Stimulated activated CD4-positive, alpha-beta T cell treated with anti-CD3 and anti-CD28 coated beads, Interleukin-12 subunit alpha, Interleukin-12 subunit beta, amount 100 ng/mL, for 24 hours (primary cell): Measurements from ENCODE around the gene NARF.
"Not testable (repeated sequence)": the region's sequence is repeated elsewhere in the genome, so short reads cannot be mapped to it uniquely, and the experiment has no call there.

ENCODE experiments used
- DNase-seq, 2 experiments: peaks; one replicate each; pipeline ENCODE4 v3.0.0-alpha.2; 2020; ENCODE audit warnings: low read depth in 2 of 2

Gene NARF

GRCh38 chr17:82458179-82458884, at the start of gene NARF:
TSS of gene NARF (plus strand) at chr17:82458741. CDS start at chr17:82458804, 63 bp downstream.
- DNase-seq: peak; percentile 90 to 93

GRCh38 chr17:82408938-82409318, 49.6 kb upstream of the NARF start:
- no peak for DNase-seq

- DNase-seq: no peak
These were observed 48.4 kb upstream of the NARF start for GRCh38 chr17:82410014-82410716.

- DNase-seq: no peak
These were observed 47.0 kb upstream of the NARF start for GRCh38 chr17:82411396-82412053.

- not testable (repeated sequence) for DNase-seq
These were observed 46.5 kb upstream of the NARF start for GRCh38 chr17:82412081-82412480.

GRCh38 chr17:82412535-82413520, 45.7 kb upstream of the NARF start:
- DNase-seq: no peak

- peak; percentile 28 to 68 for DNase-seq
These were observed 43.8 kb upstream of the NARF start for GRCh38 chr17:82414548-82415281.

GRCh38 chr17:82415336-82415735, 43.2 kb upstream of the NARF start:
- no peak for DNase-seq

- DNase-seq: no peak
These were observed 42.8 kb upstream of the NARF start for GRCh38 chr17:82415786-82416185.

GRCh38 chr17:82416264-82416663, 42.3 kb upstream of the NARF start:
- no peak for DNase-seq

GRCh38 chr17:82416771-82417170, 41.8 kb upstream of the NARF start:
- DNase-seq: no peak

- DNase-seq: peak; percentile 68 to 73
These were observed 40.2 kb upstream of the NARF start, which contains the start of the genes HEXD and OGFOD3 for GRCh38 chr17:82418001-82418986. TSS of gene HEXD (plus strand) at chr17:82418347. CDS start at chr17:82419800, 1,453 bp downstream. TSS of gene OGFOD3 (minus strand) at chr17:82418586. CDS start at chr17:82418485, 101 bp downstream.

- no peak for DNase-seq
These were observed 39.0 kb upstream of the NARF start for GRCh38 chr17:82419540-82419939.

GRCh38 chr17:82424001-82424862, 34.3 kb upstream of the NARF start:
- peak in 1 of 2 experiments; percentile 54 for DNase-seq

- DNase-seq: no peak
These were observed 33.7 kb upstream of the NARF start for GRCh38 chr17:82424863-82425159.

- DNase-seq: no peak
These were observed 30.0 kb upstream of the NARF start for GRCh38 chr17:82428546-82428945.

- no peak for DNase-seq
These were observed 28.7 kb upstream of the NARF start for GRCh38 chr17:82429824-82430223.

- no peak for DNase-seq
These were observed 26.5 kb upstream of the NARF start for GRCh38 chr17:82432017-82432416.
